NCI-H82 (cell line): Measurements from ENCODE around the gene MANSC1.

ENCODE experiments used
- DNase-seq: peaks from one replicate; lab custom pipeline; 2025; lab: John Stamatoyannopoulos, UW

Gene MANSC1

DNA sequence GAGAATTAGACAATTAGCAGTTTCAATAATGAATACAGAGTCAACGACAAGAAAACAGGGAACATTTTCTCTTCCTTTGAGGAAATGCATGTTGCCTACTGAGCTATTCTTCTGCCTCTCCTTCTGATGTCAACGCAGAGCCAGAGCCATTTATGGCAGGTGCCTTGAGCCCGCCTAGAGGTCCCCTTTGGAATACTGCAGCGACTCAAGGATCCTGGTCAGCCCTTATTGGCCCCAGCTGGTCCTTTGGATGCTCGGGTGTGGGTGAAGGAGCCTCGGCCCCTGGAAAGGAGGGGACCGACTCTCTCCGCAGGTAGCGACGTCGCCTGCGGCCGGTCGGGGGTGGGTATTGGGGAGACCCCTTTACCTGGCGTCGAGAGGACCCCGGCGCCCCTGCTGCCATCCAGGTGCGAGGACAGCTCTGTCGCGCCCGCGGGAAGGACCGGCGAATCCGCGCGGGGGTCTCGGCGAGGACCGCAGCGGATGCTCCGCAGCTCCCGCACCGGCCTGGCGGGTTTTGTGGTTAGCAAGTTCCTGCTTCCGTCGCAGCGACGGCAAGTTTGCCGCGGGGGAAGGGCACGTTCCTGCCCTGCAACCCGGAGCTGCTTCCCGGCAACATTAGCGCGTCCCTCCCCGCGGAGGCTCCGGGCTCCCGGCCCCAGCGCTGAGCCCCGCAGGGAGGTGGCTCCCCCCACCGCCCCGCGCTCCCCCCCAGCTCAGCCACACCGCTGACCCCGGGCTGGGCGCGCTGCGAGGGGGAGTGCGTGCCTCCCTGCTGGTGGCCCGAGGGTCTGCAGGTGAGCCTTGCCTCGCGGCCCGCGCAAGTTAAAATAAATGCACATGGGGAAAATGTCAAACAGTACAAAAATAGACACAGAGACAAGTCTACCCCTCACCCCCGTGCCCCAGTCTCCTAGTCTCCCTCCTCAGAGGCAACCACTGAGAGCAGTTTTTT is at the start of gene MANSC1:
Gene MANSC1, minus strand, starts transcription at position 532 of the 955 bp plus-strand sequence. CDS start 6,928 bp downstream, outside the sequence.
- peak; percentile 79 for DNase-seq

DNA sequence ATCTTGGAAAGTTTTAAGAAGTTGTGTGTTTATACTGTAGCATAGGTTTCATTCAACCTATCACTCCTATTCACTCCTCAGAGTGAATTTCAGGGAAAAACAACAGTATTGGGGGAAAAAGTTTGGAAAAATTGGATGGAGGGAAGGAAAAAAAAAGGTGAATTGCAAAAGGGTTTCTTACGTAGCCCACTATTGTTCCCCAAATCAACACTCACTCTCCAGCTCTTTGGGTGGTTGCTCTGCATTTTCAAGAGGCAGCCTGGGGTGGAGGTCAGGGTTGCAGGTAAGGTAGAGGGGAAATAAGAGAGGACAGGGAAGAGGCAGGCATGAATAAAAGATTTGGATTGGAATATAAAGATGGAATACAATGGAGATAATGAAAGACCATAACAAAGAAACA is 49.1 kb upstream of the MANSC1 start:
- no peak for DNase-seq

DNA sequence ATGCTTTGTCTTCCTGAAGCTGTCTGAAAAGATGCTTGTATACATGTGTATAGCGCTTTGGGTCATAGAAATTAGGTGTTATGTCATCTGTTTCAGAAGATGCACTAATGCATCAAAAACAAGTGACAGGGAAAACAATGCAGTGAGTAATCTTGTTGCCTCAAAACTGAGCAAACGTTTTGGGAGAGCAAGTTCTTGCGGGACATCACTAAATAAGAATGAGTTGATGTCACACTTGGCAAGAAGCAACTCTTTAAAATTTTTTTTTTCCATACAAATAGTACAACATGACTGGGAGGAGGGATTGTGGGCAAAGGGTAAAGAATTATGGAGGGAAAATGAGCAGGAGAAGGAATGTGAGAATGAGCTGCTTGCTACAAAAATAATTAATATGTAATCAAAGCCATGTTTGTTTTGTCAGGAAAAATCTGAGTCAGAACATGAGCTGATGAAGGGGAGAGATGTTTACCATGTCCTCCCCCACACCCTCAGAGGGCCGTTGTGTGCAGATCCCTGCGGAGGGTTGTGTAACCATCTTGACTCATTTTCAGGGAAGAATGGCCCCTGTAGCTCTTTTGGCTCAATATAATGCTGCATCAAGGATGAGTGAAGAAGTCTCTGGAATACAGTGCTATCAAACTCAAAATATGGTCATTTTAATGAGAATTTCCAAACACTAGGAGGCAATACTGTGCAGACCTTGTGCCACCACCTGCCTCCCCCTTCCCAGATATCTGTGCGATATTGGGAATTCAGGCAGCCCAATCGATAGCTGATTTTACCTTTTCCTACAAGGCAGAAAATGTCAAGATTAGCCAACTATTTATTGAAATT is 48.2 kb upstream of the MANSC1 start:
- DNase-seq: no peak

DNA sequence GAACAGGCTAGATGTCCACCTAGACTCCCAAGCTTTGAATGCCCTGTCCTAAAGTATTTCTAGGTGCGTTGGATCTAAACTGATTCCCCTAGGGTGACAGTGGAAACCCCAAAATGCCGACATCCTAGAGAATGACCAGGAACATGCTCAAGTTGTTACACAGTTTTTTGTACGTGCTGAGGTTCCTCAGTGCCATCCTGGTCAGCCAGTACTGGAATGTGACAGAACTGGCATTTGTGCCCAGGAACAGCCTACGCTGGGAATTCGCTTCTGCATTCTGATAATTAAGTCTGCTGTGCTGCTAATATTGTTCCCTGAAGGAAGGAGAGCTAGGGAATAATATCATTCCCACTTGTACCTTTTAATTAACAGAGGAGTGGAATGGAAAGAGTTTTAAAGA is 47.1 kb upstream of the MANSC1 start:
- no peak for DNase-seq

DNA sequence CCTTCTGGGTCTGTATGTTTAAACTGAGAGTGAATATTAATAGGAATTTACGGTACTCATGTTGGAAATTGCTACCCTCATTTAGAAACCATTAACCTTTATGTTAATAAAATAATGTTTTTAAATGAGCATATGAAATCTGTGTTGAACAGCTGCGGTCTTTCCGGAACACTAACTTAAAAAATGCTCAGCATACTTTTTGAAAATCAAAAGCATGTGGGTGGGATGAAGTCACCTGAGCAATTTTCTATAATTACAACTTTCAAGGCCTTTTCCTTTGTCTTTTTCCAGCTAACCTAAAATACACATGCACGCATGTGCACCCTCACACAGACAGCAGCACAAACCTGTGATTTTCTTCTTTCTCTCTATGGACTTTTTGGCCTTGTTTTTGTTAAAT is 46.7 kb upstream of the MANSC1 start:
- DNase-seq: no peak

DNA sequence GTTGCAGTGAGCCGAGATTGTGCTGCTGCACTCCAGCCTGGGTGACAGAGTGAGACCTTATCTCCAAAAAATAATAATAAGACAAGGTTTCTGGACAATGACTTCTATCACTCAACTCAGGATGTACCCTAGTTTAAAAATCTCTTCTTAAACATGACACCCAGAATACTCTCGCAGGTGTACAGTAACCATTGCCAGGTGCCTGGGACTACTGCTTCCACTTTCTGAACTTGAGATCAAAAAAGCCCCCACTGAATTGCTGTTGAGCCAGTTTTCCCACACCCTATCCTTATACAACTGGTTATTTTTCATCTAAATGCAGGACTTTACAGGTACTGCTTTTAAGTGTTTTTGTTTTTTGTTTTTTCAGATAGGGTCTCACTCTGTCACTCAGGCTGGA is 43.1 kb upstream of the MANSC1 start:
- no peak for DNase-seq

DNA sequence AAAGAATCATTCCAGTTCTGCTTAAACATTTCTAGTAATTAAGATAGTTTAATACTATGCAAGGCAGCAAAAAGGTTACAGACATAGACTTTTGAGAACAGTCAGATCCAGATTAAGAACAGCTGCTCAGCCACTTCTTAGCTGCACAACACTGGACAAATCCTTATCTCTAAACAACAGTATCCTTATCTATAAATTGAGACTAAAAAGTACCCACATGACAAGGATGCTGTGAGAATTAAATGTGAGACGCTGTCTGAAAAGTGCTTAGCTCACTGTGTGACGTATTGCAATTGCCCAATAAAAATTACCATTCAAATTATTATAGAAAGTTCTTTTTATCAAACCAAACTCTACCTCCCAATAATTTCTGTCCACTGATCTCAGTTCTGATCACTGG is 42.4 kb upstream of the MANSC1 start:
- peak; percentile 25 for DNase-seq

DNA sequence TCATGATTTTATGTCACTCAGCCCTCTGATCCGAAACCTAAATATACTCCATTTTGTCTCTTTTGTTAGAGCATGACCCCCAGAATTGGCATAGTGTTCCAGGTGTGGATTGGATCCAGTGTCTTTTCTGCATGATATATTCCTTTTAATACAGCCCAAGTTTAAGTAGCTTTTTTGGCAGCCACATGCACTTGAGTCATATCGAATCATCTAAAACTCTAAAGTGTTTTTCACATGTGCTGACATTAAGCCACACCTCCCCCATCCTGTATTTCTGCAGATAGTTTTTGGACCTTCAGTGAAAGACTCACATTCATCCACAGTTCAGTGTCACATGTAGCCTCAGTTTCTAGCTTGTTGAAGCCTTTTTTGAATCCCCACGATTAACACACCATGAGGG is 37.5 kb upstream of the MANSC1 start:
- DNase-seq: no peak

DNA sequence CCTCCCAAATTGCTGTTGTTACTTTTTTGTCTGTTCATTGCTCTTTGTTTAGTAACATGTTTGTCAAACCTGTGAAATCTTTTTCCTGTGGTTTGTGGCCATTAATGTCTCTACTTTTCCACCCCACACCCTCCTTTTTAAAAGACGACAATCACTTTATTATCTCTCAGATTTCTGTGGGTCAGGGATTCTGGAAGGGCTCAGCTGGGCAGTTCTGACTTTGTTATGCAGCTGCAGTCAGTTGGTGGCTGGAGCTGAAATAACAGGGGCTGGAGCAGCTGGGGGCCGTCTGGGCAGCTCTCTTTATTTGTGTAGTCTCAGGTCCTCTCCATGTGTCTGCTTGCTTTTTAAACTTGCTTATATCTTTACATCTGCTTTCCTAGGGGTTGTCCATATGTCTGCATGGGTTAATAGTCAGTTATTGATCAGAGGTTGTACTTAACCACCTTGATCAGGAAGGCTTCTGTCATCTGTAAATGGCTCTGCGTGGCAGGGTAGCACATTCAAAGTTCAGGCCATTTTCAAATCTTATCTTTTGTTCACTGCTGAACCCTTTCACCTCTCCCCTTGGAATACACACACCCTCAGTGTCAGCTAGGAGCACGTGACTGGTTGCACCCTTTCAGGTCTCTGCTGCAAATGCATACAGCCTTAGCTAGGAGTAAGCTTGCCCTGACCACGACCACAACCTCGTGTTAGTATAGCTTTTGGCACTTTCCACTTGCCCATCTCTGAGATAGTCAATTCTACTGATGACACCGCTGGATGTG is 34.7 kb upstream of the MANSC1 start:
- DNase-seq: no peak

DNA sequence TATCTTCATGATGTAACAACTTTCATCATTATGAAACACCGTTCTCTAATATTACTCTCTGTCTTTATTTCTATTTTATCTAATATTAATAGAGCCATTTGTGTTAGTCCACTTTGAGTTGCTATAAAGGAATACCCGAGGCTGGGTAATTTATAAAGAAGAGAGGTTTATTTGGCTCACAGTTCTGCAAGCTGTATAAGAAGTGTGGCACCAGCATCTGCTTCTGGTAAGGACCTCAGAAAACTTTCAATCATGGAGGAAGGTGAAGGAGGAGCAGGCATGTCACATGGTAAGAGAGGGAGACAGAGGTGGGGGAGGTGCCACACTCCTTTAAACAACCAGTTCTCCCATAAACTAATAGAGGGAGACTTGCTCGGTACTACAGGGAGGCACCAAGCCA is 31.9 kb upstream of the MANSC1 start:
- peak; percentile 20 for DNase-seq

DNA sequence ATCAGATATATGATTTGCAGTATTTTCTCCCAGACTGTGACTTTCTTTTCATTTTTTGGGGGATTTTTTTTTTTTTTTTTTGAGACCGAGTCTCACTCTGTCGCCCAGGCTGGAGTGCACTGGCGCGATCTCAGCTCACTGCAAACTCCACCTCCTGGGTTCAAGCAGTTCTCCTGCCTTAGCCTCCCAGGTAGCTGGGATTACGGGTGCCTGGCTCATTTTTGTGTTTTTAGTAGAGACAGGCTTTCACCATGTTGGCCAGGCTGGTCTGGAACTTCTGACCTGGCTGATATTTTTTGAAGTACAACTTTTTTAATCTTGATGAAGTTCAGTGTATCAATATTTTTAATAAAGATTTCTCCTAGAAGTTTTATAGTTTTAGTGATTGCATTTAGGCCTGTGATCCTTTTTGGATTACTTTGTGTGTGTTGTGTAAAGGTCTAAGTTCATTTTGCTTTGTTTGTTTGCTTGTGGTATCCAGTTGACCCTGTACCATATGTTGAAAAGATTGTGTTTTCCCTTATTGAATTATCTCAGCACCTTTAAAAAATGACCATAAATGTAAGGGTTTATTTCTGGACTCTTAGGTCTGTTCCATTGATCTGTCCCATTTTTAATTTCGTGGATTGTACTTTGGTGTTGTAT is 31.0 kb upstream of the MANSC1 start:
- DNase-seq: no peak

DNA sequence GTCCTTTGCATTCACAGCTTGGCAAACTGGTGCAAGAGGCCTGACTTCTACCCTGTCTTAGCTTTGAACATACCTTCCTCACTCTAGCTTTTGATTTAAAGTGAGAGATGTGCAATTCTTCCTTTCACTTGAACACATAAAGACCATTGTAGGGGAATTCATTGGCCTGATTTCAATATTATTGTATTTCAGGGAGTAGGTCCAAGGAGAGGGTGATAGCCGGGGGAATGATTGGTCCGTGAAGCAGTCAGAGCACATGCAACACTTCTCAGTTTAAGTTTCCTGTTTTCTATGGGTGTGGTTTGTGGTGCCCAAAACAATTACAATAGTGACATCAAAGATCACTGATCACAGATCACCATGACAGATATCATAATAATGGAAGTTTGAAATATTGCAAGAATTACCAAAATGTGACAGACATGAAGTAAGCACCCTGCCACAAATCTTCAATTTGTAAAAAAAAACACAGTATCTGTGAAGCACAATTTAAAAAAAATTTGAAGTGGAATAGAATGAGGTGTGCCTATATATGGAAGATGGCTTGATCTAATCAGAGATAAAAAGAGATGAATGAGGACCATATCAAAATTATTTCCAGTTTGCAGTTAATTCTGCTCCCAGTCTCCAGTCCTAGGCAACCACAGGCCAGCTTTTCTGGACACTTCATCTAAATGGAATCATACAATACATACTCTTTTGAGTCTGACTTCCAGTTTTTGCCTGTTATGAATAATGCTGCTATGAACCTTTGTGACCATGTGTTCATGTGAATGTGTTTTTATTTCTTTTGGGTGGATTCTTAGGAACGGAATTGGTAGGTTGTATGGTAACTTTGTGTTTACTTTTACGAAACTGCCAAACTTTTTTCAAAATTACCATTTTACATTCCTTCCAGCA is 30.0 kb upstream of the MANSC1 start:
- DNase-seq: no peak

DNA sequence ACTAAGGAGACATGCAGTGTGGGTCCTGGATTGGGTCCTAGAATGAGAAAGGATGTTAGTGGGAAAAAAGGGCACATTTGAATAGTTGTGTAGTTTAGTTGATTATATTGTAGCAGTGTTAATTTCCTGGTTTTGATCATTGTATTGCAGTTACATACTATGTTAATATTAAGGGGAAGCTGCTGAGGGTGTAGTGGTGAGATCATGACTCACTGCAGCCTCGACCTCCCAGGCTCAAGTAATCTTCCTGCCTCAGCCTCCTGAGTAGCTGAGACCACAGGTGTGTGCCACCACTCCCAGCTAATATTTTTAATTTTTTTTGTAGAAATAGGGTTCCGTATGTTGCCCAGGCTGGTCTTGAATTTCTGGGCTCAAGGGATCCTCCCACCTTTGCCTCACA is 28.6 kb upstream of the MANSC1 start:
- no peak for DNase-seq

DNA sequence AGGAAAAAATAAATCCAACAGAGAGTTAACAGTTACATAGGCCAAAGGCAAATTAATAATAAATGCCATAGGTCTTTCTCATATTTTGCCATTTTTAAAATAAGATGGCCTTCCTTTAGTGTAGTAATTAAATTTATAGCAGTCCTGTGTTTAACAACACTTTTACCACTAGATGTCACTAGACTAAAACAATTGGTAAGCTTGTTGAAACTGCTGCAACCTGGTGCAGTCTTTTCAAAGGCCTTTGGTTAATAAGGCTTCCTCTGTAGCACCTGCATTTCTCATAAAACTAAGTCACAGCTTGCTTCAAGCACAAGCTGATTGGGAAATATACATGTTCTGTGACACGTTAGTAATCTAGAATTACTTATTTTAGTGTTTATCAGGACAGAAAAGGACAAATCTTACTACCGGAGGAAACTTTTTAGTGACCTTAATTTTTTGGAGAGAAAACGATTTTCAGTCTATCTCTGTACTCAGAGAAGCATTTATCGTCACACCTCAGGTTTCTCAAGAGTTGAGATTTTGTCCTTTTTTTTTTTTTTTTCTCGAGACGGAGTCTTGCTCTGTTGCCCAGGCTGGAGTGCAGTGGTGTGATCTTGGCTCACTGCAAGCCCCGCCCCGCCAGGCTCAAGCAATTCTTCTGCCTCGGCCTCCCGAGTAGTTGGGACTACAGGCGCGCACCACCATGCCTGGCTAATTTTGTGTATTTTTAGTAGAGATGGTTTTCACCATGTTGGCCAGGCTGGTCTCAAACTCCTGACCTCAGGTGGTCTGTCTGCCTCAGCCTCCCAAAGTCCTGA is 26.8 kb upstream of the MANSC1 start:
- peak; percentile 88 for DNase-seq

DNA sequence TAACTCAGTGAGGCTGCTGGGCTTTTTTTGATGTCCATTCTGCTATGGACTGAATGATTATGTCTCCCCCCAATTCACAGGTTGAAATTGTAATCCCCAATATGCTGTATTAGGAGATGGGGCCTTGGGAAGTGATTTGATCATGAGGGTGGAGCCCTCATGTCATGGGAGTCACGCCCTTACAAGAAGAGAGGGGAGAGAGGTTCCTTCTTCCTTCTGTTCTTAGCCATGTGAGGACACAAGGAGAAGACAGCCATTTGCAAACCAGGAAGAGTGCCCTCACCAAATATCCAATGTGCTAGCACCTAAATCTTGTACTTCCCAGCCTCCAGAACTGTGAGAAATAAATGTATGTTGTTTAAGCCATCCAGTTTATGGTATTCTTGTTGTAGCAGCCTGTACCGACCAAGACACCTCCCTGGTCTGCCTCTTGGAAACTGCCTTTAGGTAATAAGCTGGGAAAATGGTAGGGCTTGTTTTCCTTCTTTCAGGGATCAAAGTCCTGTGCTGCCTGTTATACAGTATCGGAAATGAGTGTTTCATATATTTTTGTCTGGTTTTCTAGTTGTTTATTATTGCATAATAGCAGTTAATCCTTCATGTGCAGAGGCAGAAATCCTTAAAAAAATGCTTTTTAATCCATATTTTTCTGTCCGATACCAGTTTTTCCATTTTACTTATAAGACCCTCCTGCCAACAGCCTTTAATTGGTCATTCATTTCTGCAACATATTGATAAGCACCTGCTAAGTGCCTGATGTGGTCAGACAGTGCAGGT is 23.1 kb upstream of the MANSC1 start:
- DNase-seq: no peak

DNA sequence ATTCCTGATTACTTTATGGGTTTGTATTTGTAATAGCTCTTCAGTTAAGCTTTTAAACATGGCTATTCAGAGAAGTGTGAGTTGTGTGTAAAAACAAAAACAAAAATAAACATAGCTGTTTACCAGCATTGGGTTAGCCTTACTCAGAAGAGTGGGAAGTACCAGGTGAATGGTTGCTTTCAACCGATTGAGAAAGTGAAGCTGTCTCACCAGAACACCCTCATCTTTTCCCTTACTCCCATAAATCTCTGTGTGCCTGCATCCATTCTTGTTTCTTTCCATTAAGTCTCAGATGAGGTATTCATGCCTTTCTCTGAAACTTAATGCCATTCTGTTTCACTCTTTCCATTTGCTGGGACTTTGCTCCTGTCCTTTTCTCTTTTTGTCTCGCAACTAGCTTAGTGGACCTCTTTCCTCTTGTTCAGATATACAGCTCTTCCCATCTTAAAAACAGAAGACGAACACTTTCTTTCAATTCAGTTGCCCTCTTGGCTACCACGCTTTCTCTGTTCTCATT is 17.5 kb upstream of the MANSC1 start:
- DNase-seq: no peak

DNA sequence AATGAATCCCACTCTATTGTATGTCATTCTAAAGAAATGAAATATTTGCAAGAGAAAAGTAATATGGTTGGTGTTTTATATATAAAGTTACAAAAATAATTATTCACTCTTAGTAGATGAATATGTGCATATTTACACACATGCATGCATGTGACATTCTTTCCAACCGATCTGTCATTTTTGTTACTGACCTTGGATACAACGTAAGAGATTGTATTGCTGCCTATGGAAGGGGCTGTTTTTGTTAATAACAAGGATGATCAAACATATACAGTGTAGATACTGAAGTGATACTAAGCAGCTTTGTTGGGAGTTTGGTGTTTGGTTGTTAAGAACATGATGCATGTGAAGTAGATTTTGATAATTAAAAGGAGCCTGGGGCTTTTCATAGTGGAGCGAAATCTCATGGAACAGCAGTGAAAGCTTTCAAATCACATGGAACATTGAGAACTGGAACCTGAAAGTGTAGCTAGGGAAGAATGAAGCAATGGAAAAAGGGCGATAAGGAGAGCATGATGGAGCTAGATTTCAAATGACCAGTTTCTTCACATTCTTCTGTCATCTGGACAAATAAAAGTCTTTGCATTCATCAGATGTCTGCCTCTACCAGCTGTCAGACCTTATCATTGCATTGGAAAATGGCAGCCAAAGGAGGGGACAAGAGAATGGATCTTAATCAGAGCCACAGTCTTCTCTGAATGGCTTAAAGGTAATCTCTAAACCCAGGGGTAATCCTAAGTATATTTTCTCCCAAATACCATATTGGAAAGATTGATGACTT is 16.8 kb upstream of the MANSC1 start:
- DNase-seq: peak; percentile 35

DNA sequence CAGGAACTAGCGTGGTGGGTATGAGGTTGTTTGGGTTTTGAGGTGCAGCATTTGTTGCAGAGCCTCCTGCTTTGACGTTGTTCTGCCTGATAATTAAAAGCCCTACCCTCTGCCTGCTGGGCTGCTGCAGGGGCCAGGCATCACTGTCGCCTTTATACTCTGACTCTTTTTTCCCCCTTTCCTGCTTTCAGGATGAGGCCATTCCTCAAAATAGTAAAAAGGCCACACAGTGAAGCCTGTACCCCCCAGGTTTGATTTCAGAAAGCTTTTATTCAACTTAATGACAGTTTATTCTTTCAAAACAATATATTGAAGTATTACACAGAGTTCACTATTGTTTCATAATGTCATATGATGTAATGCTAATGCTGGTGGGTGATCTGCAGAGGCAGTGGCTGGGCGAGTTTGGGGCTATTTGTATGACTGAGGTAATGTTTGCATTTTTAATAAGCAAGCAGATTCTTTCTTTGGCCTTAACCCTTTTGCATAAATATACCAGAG is 15.9 kb upstream of the MANSC1 start:
- DNase-seq: no peak
